Measurements from ENCODE around the gene RNF123. TPM values are rescaled to one million over a fixed set of nuclear protein-coding genes. Genes with fewer than 3 reads are reported as not detected.

RNF123 gene
- total RNA-seq, 1 experiment from 2014 or later = 23.1 TPM

- H3K4me1 ChIP-seq (ENCODE audit: control insufficient read depth, insufficient read depth, low read length) = no peaks in the 10 kb centered on the region
- no TSS peak for BruUV-seq (replicated peaks)
- DNase-seq (ENCODE audit: low read depth, low spot score) = peak; percentile 30
- POLR2A ChIA-PET = no interaction called here
- H3K9me3 ChIP-seq (ENCODE audit: control insufficient read depth, insufficient read depth, low read depth, low read length) = no peaks in the 10 kb centered on the region
- no peaks in the 10 kb centered on the region for H3K36me3 ChIP-seq (ENCODE audit: control insufficient read depth, insufficient read depth, low read length)
- no peak overlapping the region for H3K27ac ChIP-seq (ENCODE audit: low read length)
- peak; percentile 92 for ATAC-seq
- CTCF ChIA-PET = no interaction called here
- in situ Hi-C loops (cut with HindIII; ENCODE audit: low pct_unique_long_range_greater_than_20kb, low sequenced_read_pairs) (no loop called here), intact Hi-C loops (cut with micrococcal nuclease; ENCODE audit: unreplicated experiment) (no loop called here)
- TF ChIP-seq CTCF (IDR thresholded peaks at IDR 0.05) (peak; percentile 89), TCF7L2 (IDR thresholded peaks at IDR 0.05; ENCODE audit: low read depth, low read length) (no peak), REST (IDR thresholded peaks at IDR 0.05; ENCODE audit: insufficient read depth in 1 of 2, low read depth in 2 of 2, low read length in 1 of 2) (no peak)
- H3K27me3 ChIP-seq (ENCODE audit: control insufficient read depth, insufficient read depth, low read length) = no peaks in the 10 kb centered on the region
- H3K4me3 ChIP-seq (ENCODE audit: low read depth in 2 of 2, low read length in 2 of 2) = no peak overlapping the region
Observed at GRCh38 chr3:49703443-49703927, 14.1 kb downstream of the RNF123 start.

- intact Hi-C loops (cut with micrococcal nuclease; ENCODE audit: unreplicated experiment) = no loop called here
- ChIA-PET CTCF (no interaction called here), POLR2A (no interaction called here)
- H3K27ac ChIP-seq (ENCODE audit: low read length) = no peak overlapping the region
- no peak for ATAC-seq
- in situ Hi-C loops (cut with HindIII; ENCODE audit: low pct_unique_long_range_greater_than_20kb, low sequenced_read_pairs) = no loop called here
- no TSS peak for BruUV-seq (replicated peaks)
- no peak for DNase-seq (ENCODE audit: low read depth, low spot score)
- TF ChIP-seq REST (IDR thresholded peaks at IDR 0.05; ENCODE audit: insufficient read depth in 1 of 2, low read depth in 2 of 2, low read length in 1 of 2) (no peak), TCF7L2 (IDR thresholded peaks at IDR 0.05; ENCODE audit: low read depth, low read length) (no peak), CTCF (IDR thresholded peaks at IDR 0.05) (no peak), POLR2AphosphoS5 (IDR thresholded peaks at IDR 0.05; ENCODE audit: low read depth, low read length) (no peak), SIN3A (IDR thresholded peaks at IDR 0.05; ENCODE audit: borderline replicate concordance, insufficient read depth, low read depth, low read length) (no peak)
- H3K4me1 ChIP-seq (ENCODE audit: control insufficient read depth, insufficient read depth, low read length) = no peaks in the 10 kb centered on the region
- H3K4me3 ChIP-seq (ENCODE audit: low read depth in 2 of 2, low read length in 2 of 2) = no peak overlapping the region
- no peaks in the 10 kb centered on the region for H3K36me3 ChIP-seq (ENCODE audit: control insufficient read depth, insufficient read depth, low read length)
- no peaks in the 10 kb centered on the region for H3K9me3 ChIP-seq (ENCODE audit: control insufficient read depth, insufficient read depth, low read depth, low read length)
- H3K27me3 ChIP-seq (ENCODE audit: control insufficient read depth, insufficient read depth, low read length) = no peaks in the 10 kb centered on the region
Observed at GRCh38 chr3:49703956-49704355, 14.6 kb downstream of the RNF123 start.

Measured in Panc1 (cell line).